Fibroblast of skin of right biceps (primary cell): ENCODE measurements around the gene CTSK.
"Not testable (repeated sequence)": the region's sequence is repeated elsewhere in the genome, so short reads cannot be mapped to it uniquely, and the experiment has no call there.

Experiments used
- DNase-seq: peaks from one replicate; pipeline ENCODE4 v3.0.0-alpha.2; 2013

CTSK gene

GRCh38 chr1:150804671-150805070 lies 3.4 kb downstream of the CTSK start:
- DNase-seq: no peak

DNA sequence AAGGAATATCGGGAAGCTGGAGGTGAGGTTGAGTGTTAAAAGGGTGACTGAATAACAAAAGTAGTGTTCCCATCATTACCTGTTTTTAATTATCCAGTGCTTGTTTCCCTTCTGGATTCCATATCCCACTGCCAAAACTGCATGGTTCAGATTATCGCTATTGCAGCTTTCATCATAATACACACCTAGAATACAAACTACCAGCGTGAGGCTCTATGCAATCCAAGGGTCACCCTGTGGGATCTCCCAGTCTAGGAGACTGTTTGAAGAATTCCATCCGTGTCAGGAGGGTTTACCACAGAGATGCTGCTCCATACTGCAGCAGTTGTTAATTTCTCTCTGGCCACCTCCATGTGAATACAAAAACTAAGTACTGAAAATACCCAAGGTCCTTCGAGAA lies 9.0 kb downstream of the CTSK start:
- DNase-seq: peak; percentile 20

GRCh38 chr1:150798525-150798924 lies 9.5 kb downstream of the CTSK start:
- DNase-seq: peak; percentile 78

- no peak for DNase-seq
These were observed 11.7 kb downstream of the CTSK start for GRCh38 chr1:150796374-150796773.

DNA sequence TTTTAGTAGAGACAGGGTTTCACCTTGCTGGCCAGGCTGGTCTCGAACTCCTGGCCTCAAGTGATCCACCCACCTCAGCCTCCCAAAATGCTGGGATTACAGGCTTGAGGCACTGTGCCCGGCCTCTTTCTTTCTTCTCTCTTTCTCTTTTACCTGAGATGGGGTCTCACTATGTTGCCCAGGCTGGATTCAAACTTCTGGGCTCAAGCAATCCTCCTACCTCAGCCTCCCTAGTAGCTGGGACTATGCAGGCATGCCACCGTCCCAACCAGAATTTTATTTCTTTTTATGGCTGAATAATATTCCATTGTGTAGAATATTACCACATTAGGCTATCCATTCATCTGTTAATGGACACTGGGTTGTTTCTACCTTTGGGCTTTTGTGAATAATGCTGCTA lies 14.3 kb downstream of the CTSK start:
- not testable (repeated sequence) for DNase-seq

- no peak for DNase-seq
These were observed 14.8 kb downstream of the CTSK start for GRCh38 chr1:150793221-150793620.

DNA sequence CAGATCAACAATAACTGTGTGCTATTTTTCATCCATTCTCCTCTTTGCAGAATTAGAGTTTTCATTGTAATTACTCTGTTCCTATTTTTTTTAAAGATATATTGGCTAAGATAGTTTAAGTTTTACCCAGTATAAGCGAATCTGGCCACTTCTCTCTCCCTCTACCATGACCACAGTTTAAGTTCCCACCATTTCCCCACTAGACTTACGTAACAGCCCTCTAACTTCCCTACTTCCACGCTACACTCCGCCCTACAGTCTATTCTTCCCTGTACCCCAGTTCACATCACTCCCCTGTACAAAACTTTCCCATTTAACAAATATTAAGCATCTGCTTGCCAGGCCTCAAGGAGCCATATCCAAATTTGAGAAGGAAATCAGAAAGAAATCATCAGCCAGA lies 16.5 kb downstream of the CTSK start:
- DNase-seq: no peak

GRCh38 chr1:150789396-150789795 lies 18.7 kb downstream of the CTSK start:
- no peak for DNase-seq

GRCh38 chr1:150788946-150789345 lies 19.1 kb downstream of the CTSK start:
- no peak for DNase-seq

DNA sequence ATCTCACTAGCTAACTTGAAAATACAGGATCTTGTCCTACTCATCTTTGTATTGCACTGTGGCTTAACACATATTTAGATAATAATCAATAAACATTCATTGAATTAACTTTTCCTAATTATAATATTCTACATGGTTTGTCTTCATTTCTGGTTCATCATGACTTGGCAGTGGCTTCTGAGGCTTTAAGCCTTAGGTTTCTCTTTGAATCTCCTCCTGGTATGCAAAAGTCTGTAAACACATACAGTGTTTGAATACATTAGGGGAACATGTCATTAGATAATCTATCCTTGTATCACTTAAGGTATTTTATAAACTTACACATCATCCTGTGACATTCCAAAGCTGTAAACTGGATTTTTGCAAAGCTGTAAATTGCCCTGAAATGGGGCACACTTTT lies 20.6 kb downstream of the CTSK start:
- no peak for DNase-seq

DNA sequence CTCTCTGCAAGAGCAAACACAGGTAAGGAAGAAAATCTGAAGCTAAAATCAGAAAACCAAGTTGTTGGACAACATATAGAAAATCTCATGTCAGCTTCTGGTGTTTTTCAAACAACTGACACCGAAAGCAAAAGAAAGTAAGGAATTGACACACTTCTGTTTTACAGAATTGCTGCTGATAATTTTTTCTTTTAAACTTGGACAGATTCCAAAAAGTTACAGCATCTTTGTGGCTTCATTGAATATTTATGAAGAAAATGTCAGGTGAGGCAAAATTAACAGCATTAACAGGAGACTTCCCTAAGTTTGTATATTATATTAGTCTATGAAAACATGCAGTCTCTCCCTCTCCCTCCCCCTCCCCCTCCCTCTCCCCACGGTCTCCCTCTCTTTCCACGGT lies 27.6 kb downstream of the CTSK start:
- no peak for DNase-seq

- no peak for DNase-seq
These were observed 29.7 kb downstream of the CTSK start for GRCh38 chr1:150778409-150778808.

- no peak for DNase-seq
These were observed 30.5 kb downstream of the CTSK start for GRCh38 chr1:150777544-150777943.

DNA sequence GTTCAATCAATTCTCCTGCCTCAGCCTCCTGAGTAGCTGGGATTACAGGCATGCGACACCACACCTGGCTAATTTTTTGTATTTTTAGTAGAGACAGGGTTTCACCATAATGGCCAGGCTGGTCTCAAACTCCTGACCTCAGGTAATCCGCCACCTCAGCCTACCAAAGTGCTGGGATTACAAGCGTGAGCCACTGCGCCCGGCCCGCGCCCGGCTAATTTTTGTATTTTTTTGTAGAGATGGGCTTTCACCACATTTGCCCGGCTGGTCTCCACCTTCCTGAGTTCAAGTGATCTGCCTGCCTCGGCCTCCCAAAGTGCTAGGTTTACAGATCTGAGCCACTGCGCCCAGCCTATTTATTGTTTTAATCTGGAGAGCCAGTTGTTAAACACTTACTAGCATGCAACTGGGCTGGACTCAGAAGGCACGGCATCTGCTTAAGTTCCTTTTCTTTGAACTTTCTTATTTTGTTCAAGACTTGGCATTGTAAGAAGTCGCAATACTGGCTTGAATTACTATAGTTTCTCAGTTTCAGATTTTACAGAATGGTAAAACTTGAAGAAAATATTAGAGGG lies 32.0 kb downstream of the CTSK start:
- not testable (repeated sequence) for DNase-seq

GRCh38 chr1:150775276-150775675 lies 32.8 kb downstream of the CTSK start:
- no peak for DNase-seq

- DNase-seq: no peak
These were observed 35.7 kb downstream of the CTSK start for GRCh38 chr1:150772326-150772725.

GRCh38 chr1:150767704-150768103 lies 40.4 kb downstream of the CTSK start:
- DNase-seq: not testable (repeated sequence)

- not testable (repeated sequence) for DNase-seq
These were observed 42.1 kb downstream of the CTSK start for GRCh38 chr1:150765977-150766301.

GRCh38 chr1:150765296-150765976 lies 42.6 kb downstream of the CTSK start, which contains the start of gene CTSS:
TSS of gene CTSS (minus strand) at chr1:150765778. CDS start at chr1:150764763, 1,015 bp downstream.
- peak; percentile 16 for DNase-seq

DNA sequence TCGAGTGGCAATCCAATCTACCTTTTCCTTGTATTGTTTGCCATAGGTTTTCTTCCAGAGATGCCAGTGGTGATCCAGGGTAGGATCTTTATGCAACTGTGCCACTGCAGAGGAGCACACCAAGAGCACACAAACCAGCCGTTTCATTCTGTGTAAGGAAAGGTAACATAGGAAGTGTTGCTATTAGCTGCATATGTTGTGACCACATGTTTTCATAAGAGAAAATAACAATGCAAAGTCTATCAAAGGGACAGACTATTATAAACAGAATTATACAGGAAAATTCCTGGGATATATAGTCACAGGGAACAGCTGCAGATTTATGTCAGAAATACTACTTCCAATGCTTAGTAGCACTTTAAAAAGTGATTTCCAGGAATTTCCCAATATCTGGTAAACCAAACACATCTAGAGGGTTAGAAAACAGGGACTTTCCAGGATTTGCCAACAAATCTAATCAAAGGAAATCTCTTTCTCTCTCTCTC lies 43.4 kb downstream of the CTSK start:
- peak; percentile 65 for DNase-seq

GRCh38 chr1:150763018-150763417 lies 45.0 kb downstream of the CTSK start:
- no peak for DNase-seq

DNA sequence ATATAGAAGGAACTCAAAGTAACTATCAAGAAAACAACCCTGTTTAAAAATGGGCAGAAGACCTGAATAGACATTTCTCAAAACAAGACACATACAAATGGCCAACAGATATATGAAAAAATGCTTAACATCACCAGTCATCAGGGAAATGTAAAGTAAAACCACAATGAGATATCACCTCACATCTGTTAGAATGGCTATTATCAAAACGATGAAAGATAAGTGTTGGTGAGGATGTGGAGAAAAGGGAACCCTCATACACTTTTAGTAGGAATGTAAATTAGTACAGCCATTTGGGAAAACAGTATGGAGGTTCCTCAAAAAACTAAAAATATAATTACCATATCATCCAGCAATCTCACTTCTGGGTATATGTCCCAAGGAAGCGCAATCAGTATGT lies 45.5 kb downstream of the CTSK start:
- no peak for DNase-seq

- DNase-seq: no peak
These were observed 46.3 kb downstream of the CTSK start for GRCh38 chr1:150761801-150762200.

- no peak for DNase-seq
These were observed 48.0 kb downstream of the CTSK start for GRCh38 chr1:150760013-150760412.

DNA sequence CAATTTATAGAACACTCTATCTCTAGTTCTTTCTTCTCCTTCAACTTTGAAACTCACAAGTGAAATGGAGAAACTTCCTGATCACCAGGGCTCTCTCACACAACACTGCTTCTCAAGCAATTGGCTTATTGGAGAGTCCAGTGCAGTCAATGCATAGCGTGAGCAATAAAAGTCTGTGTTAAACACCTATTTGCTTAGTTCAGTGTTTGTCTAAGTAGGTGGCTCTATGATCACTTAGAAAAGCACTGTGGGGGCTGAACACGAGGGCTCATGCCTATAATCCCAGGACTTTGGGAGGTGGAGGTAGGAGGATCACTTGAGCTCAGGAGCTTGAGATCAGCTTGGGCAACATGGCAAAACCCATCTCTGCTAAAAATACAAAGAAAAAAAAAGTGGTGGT lies 54.6 kb downstream of the CTSK start:
- DNase-seq: no peak
